NT2/D1 (cell line): ENCODE results near the gene FOXL2NB.

Experiments
- DNase-seq: peaks from one replicate; pipeline ENCODE4 v3.0.0-alpha.2; 2011; ENCODE audit warnings: low read depth, low spot score
- H3K27me3 ChIP-seq: 2 replicates; pipeline ENCODE4 v1.6.0; 2011; ENCODE audit warnings: mild to moderate bottlenecking; ENCODE audit not compliant: insufficient read length, insufficient read depth
- H3K36me3 ChIP-seq: 2 replicates; pipeline ENCODE4 v1.6.1; 2011; ENCODE audit warnings: mild to moderate bottlenecking, low read length, mixed read lengths; ENCODE audit not compliant: insufficient read depth, insufficient read length
- H3K4me1 ChIP-seq: 2 replicates; pipeline ENCODE4 v1.5.1; 2011; ENCODE audit not compliant: insufficient read depth, insufficient read length
- H3K4me3 ChIP-seq: 2 replicates; pipeline ENCODE4 v1.5.1; 2011; ENCODE audit warnings: low read depth; ENCODE audit not compliant: insufficient read length
- H3K9ac ChIP-seq: 2 replicates; pipeline ENCODE4 v1.6.0; 2011; ENCODE audit warnings: low read depth; ENCODE audit not compliant: insufficient read length
- H3K9me3 ChIP-seq: 2 replicates; pipeline ENCODE4 v1.5.1; 2011; ENCODE audit warnings: mild to moderate bottlenecking, low read length; ENCODE audit not compliant: insufficient read depth
- SUZ12 ChIP-seq: IDR thresholded peaks from 2 replicates; pipeline ENCODE4 v1.6.1; 2011; ENCODE audit not compliant: insufficient read length, insufficient read depth; ENCODE audit errors: extremely low read depth
- YY1 ChIP-seq: IDR thresholded peaks from 2 replicates; pipeline ENCODE4 v1.6.1; 2011; ENCODE audit not compliant: insufficient read length, insufficient read depth
- ZNF274 ChIP-seq: IDR thresholded peaks from 2 replicates; pipeline ENCODE4 v1.6.1; 2011; ENCODE audit warnings: mild to moderate bottlenecking, low read depth, low read length

The FOXL2NB gene

GRCh38 chr3:138943724-138944653 is 3.0 kb upstream of the FOXL2NB start:
- TF ChIP-seq SUZ12 (no peak), YY1 (no peak), ZNF274 (no peak)
- Histone ChIP-seq H3K4me3 (no peak overlapping the region), H3K36me3 (no peaks in the 10 kb centered on the region), H3K4me1 (peaks cover 4% of the 10 kb centered on the region), H3K9ac (no peak overlapping the region), H3K27me3 (peaks cover 100% of the 10 kb centered on the region), H3K9me3 (no peaks in the 10 kb centered on the region; the same call in 1 of the 2 replicates)
- no peak for DNase-seq

- peaks cover 100% of the 10 kb centered on the region for H3K27me3 ChIP-seq
- DNase-seq: no peak
- H3K36me3 ChIP-seq: no peaks in the 10 kb centered on the region
- H3K4me1 ChIP-seq: peaks cover 4% of the 10 kb centered on the region
- H3K4me3 ChIP-seq: peak overlapping the region; percentile 42
- H3K9ac ChIP-seq: peak overlapping the region; percentile 2
- TF ChIP-seq ZNF274: no peak
- no peak for TF ChIP-seq YY1
- TF ChIP-seq SUZ12: no peak
- no peaks in the 10 kb centered on the region; the same call in 1 of the 2 replicates for H3K9me3 ChIP-seq
Measured at GRCh38 chr3:138944654-138944928, 2.4 kb upstream of the FOXL2NB start.

GRCh38 chr3:138944929-138945708 is 1.9 kb upstream of the FOXL2NB start:
- Histone ChIP-seq H3K4me3 (peak overlapping the region; percentile 42), H3K4me1 (peaks cover 4% of the 10 kb centered on the region), H3K9ac (peak overlapping the region; percentile 63), H3K36me3 (no peaks in the 10 kb centered on the region), H3K9me3 (no peaks in the 10 kb centered on the region; the same call in 1 of the 2 replicates), H3K27me3 (peaks cover 100% of the 10 kb centered on the region)
- no peak for DNase-seq
- TF ChIP-seq ZNF274 (no peak), SUZ12 (peak; percentile 80), YY1 (no peak)

GRCh38 chr3:138945709-138946662 is 1.0 kb upstream of the FOXL2NB start:
- no peak for DNase-seq
- Histone ChIP-seq H3K36me3 (no peaks in the 10 kb centered on the region), H3K4me1 (peaks cover 8% of the 10 kb centered on the region), H3K27me3 (peaks cover 100% of the 10 kb centered on the region), H3K4me3 (peak overlapping the region; percentile 49), H3K9ac (peak overlapping the region; percentile 71), H3K9me3 (no peaks in the 10 kb centered on the region; the same call in 1 of the 2 replicates)
- TF ChIP-seq YY1 (no peak), SUZ12 (peak; percentile 36)

- peaks cover 100% of the 10 kb centered on the region for H3K27me3 ChIP-seq
- H3K9ac ChIP-seq: peak overlapping the region; percentile 51
- TF ChIP-seq YY1 (no peak), ZNF274 (no peak), SUZ12 (no peak)
- no peak for DNase-seq
- peak overlapping the region; percentile 49 for H3K4me3 ChIP-seq
- H3K9me3 ChIP-seq: no peaks in the 10 kb centered on the region; the same call in 1 of the 2 replicates
- H3K4me1 ChIP-seq: peaks cover 8% of the 10 kb centered on the region
- no peaks in the 10 kb centered on the region for H3K36me3 ChIP-seq
Measured at GRCh38 chr3:138947495-138948121, 591 bp downstream of the FOXL2NB start.

GRCh38 chr3:138948371-138949001 is 1.5 kb downstream of the FOXL2NB start:
- peaks cover 93% of the 10 kb centered on the region for H3K27me3 ChIP-seq
- H3K4me3 ChIP-seq: no peak overlapping the region
- DNase-seq: no peak
- H3K9me3 ChIP-seq: no peaks in the 10 kb centered on the region
- TF ChIP-seq YY1 (no peak), SUZ12 (no peak), ZNF274 (no peak)
- no peak overlapping the region for H3K9ac ChIP-seq
- H3K36me3 ChIP-seq: no peaks in the 10 kb centered on the region
- H3K4me1 ChIP-seq: peaks cover 8% of the 10 kb centered on the region
